A204.1 (cell line): Measurements from ENCODE around the gene HEY2.

Experiments
- FAIRE-seq: peaks from 2 replicates; lab custom pipeline; 2012; peaks lifted over from hg19 to GRCh38; lab: Jason Lieb, UNC

The HEY2 gene

GRCh38 chr6:125745281-125746018, 4.0 kb upstream of the HEY2 start:
- no peak for FAIRE-seq

- no peak for FAIRE-seq
These were observed 3.4 kb upstream of the HEY2 start for GRCh38 chr6:125746019-125746414.

- FAIRE-seq, result no peak
These were observed 2.5 kb upstream of the HEY2 start for GRCh38 chr6:125746731-125747588.

GRCh38 chr6:125747589-125748405, 1.6 kb upstream of the HEY2 start:
- FAIRE-seq, result no peak

- no peak for FAIRE-seq
These were observed 843 bp upstream of the HEY2 start for GRCh38 chr6:125748406-125749172.

GRCh38 chr6:125749865-125750691, 646 bp downstream of the HEY2 start:
- no peak for FAIRE-seq

GRCh38 chr6:125750692-125751333, 1.4 kb downstream of the HEY2 start:
- no peak for FAIRE-seq

- FAIRE-seq, result no peak
These were observed 2.0 kb downstream of the HEY2 start for GRCh38 chr6:125751334-125751916.

- FAIRE-seq, result no peak
These were observed 3.3 kb downstream of the HEY2 start for GRCh38 chr6:125752773-125753172.

GRCh38 chr6:125753218-125753936, 3.9 kb downstream of the HEY2 start:
- peak; percentile 88 for FAIRE-seq

- no peak for FAIRE-seq
These were observed 4.5 kb downstream of the HEY2 start for GRCh38 chr6:125753937-125754259.

GRCh38 chr6:125754566-125754965, 5.1 kb downstream of the HEY2 start:
- FAIRE-seq, result no peak

- no peak for FAIRE-seq
These were observed 9.9 kb downstream of the HEY2 start for GRCh38 chr6:125759184-125759902.

- no peak for FAIRE-seq
These were observed 10.6 kb downstream of the HEY2 start for GRCh38 chr6:125759959-125760457.

GRCh38 chr6:125764121-125764671, 14.8 kb downstream of the HEY2 start:
- FAIRE-seq, result no peak

- FAIRE-seq, result no peak
These were observed 16.5 kb downstream of the HEY2 start for GRCh38 chr6:125765944-125766343.

- no peak for FAIRE-seq
These were observed 17.2 kb downstream of the HEY2 start for GRCh38 chr6:125766641-125767040.

- FAIRE-seq, result no peak
These were observed 19.8 kb downstream of the HEY2 start for GRCh38 chr6:125769147-125769783.
